ENCODE data around the gene FARP2. TPM values are rescaled to one million over a fixed set of nuclear protein-coding genes. Genes with fewer than 3 reads are reported as not detected.

The FARP2 gene
- total RNA-seq, 4 donors from 2014 or later = 70.0 to 185 (median 95.5) TPM

GRCh38 chr2:241506793-241507429 lies 150.8 kb downstream of the FARP2 start:
- H3K27ac ChIP-seq = peak overlapping the region; percentile 21

GRCh38 chr2:241507430-241508239 lies 151.6 kb downstream of the FARP2 start:
- Histone ChIP-seq H3K4me3 (peak overlapping the region; percentile 93), H3K9me3 (no peaks in the 10 kb centered on the region), H3K27me3 (no peaks in the 10 kb centered on the region), H3K4me1 (peaks cover 43% of the 10 kb centered on the region), H3K27ac (peak overlapping the region; percentile 80), H3K36me3 (peaks cover 4% of the 10 kb centered on the region)
- DNase-seq (ENCODE audit: low spot score in 2 of 2) = no peak
- WGBS = under 1% methylated on average over 34 of the region's 67 CpGs
- TF ChIP-seq POLR2AphosphoS5 (IDR thresholded peaks at IDR 0.05) (no peak), POLR2A (IDR thresholded peaks at IDR 0.05) (no peak), EP300 (IDR thresholded peaks at IDR 0.05) (no peak), CTCF (IDR thresholded peaks at IDR 0.05) (no peak)

More at GRCh38 chr2:241506793-241507429, 150.8 kb downstream of the FARP2 start:
- Histone ChIP-seq H3K27me3 (no peaks in the 10 kb centered on the region), H3K9me3 (no peaks in the 10 kb centered on the region), H3K4me3 (peak overlapping the region; percentile 93), H3K36me3 (peaks cover 4% of the 10 kb centered on the region), H3K4me1 (peaks cover 43% of the 10 kb centered on the region)
- 43% methylated on average over 18 of the region's 19 CpGs for WGBS
- no peak for TF ChIP-seq POLR2AphosphoS5 (IDR thresholded peaks at IDR 0.05)
- TF ChIP-seq CTCF (IDR thresholded peaks at IDR 0.05) = no peak
- TF ChIP-seq POLR2A (IDR thresholded peaks at IDR 0.05) = no peak
- TF ChIP-seq EP300 (IDR thresholded peaks at IDR 0.05) = no peak
- DNase-seq (ENCODE audit: low spot score in 2 of 2) = no peak

GRCh38 chr2:241508240-241509154 lies 152.4 kb downstream of the FARP2 start, which contains the start of gene STK25:
TSS of gene STK25 (minus strand) at chr2:241508584. CDS start at chr2:241508035, 549 bp downstream.
- TF ChIP-seq POLR2A (IDR thresholded peaks at IDR 0.05) = peak; percentile 34 to 42
- no peak for TF ChIP-seq EP300 (IDR thresholded peaks at IDR 0.05)
- TF ChIP-seq CTCF (IDR thresholded peaks at IDR 0.05) = no peak
- TF ChIP-seq POLR2AphosphoS5 (IDR thresholded peaks at IDR 0.05) = peak in 2 of 3 donors; percentile 91 to 94
- H3K4me3 ChIP-seq = peak within 1 kb of the TSS; percentile 93
- peaks cover 4% of the 10 kb centered on the region for H3K36me3 ChIP-seq
- H3K9me3 ChIP-seq = no peaks in the 10 kb centered on the region
- H3K27ac ChIP-seq = peak within 1 kb of the TSS; percentile 80
- DNase-seq (ENCODE audit: low spot score in 2 of 2) = peak; percentile 98
- peaks cover 43% of the 10 kb centered on the region for H3K4me1 ChIP-seq
- WGBS = 0% methylated on average over 9 of the region's 122 CpGs
- H3K27me3 ChIP-seq = no peaks in the 10 kb centered on the region

GRCh38 chr2:241509155-241509784 lies 153.2 kb downstream of the FARP2 start:
- Histone ChIP-seq H3K9me3 (no peaks in the 10 kb centered on the region), H3K27ac (peak overlapping the region; percentile 80), H3K36me3 (no peaks in the 10 kb centered on the region), H3K4me3 (peak overlapping the region; percentile 93), H3K27me3 (no peaks in the 10 kb centered on the region), H3K4me1 (peaks cover 41% of the 10 kb centered on the region)
- no peak for DNase-seq (ENCODE audit: low spot score in 2 of 2)
- WGBS = 27% methylated on average over 10 of the region's 24 CpGs
- TF ChIP-seq CTCF (IDR thresholded peaks at IDR 0.05) = no peak
- TF ChIP-seq POLR2A (IDR thresholded peaks at IDR 0.05) = no peak
- TF ChIP-seq EP300 (IDR thresholded peaks at IDR 0.05) = no peak
- TF ChIP-seq POLR2AphosphoS5 (IDR thresholded peaks at IDR 0.05) = no peak
